Effector CD4-positive, alpha-beta T cell (primary cell): ENCODE measurements around the gene F13B.
"Not testable (repeated sequence)": the region's sequence is repeated elsewhere in the genome, so short reads cannot be mapped to it uniquely, and the experiment has no call there.

Source experiments
- DNase-seq: peaks from one replicate; pipeline ENCODE4 v3.0.0-alpha.2; 2020

Gene F13B

DNA sequence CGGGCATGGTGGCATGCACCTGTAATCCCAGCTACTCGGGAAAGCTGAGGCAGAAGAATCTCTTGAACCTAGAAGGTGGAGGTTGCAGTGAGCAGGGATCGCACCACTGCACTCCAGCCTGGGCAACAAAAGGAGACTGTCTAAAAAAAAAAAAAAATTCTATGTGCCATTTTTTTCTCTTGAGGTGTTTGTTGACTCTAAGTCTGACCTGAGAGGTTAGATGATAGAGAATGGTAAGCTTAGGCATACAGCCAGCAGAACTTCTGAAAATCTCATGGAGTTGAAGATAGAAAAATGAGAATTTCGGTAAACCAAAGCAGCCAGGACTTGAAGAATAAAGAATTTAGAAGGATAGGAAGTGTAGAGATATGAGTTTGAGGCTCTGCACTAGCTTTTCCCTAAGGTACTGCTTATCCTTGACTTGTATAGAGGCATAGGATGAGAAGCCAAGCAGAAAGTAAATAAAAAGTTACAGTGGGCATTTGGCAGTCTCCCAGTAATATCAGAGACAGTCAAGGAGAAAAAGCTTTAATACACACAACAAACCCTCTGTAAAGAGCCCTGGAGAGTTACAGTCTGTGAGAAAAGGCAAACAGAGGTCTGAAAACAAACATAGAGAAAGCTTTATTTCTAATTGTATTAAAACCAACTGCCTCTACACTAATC lies 24.3 kb downstream of the F13B start:
- no peak for DNase-seq

GRCh38 chr1:197041486-197042353 lies 25.3 kb downstream of the F13B start:
- no peak for DNase-seq

DNA sequence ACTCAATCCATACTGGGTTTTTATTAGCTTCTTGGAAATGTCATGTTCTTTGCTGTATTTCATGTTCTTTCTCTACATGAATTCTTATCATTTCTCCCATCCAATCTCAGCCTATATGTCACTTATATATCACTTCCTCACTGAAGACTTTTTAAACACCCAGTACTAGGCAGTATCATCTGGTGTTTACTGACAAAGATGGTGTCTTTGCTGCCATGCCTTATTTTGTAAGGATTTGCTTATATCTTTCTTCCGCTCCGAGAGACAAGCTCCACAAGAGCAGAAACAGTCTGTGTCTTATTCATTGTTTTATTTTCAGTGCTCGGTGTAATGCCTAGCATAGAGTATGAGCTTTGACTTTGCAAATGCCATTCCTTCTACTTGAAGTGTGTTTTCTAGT lies 30.2 kb downstream of the F13B start:
- DNase-seq, result no peak

DNA sequence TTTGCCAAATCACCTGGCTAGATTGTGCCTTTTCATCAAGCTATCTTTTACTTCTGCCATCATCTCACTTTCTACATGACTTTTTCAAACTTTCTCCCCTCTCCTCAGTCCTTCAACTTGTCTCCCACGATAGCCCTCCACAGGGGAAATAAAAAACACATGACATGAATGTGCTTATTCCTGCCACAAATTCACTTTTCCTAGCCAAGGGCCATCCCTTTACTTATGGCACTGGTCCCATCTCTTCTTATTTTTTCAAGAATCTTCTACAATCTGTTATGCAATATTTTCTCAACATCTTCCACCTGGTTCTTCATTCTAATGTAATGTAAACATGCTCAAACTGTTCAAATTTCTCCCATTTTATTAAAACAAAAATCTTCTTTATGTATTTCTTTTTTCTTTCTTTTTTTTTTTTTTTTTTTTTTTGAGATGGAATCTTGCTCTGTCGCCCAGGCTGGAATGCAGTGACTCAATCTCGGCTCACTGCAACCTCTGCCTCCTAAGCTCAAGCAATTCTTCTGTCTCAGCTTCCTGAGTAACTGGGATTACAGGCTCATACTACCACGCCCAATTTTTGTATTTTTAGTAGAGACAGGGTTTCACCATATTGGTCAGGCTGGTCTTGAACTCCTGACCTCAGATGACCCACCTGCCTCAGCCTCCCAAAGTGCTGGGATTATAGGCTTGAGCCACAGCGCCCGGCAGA lies 32.3 kb downstream of the F13B start:
- DNase-seq, result not testable (repeated sequence)

DNA sequence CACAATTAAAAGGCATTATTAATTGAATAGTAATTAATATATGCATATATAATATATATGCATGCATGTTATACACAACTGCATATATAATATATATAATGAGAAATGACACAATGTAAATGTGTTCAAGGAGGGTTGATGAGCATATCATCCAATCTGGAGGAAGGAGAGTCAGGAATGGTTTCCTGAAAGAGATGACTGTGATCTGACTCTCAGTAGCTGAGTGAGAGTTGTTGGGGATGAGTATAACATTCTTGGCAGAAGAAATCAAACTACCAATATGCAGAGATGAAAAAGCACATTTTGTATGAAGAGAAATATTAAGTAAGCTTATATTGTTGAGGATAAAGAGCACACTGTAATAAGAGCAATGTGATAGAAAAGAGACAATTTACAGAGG lies 37.3 kb downstream of the F13B start:
- no peak for DNase-seq

- no peak for DNase-seq
These were observed 39.7 kb downstream of the F13B start for GRCh38 chr1:197027359-197027758.

GRCh38 chr1:197024460-197024859 lies 42.6 kb downstream of the F13B start:
- no peak for DNase-seq

- no peak for DNase-seq
These were observed 45.3 kb downstream of the F13B start for GRCh38 chr1:197021716-197022115.

DNA sequence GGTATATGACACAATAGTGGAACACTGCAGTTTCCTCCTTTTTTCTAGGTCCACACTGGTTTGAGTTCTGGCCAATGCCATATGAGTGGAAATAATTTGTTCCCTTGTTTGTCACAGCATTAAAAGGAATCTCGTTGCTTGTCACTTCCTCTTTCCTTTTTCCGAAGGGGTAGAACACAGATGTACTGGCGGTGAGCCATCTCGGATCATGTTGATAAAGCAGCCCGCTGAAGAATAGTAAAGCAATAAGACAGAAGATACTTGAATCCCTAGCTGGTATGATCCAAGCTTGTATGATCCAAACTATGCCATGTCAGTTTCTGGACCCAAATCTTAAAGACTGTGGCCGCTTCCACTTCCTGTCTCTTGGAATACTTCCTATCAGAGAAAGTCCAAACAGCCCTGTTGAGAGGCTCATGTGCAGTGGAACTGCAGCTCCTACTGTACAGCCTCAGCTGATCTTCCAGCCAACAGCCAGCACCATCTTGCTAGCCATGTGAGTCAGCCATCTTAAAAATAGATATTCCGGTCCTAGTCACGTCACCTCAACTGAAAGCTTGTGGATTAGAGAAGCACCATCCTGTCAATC lies 49.4 kb downstream of the F13B start:
- no peak for DNase-seq

- no peak for DNase-seq
These were observed 50.3 kb downstream of the F13B start for GRCh38 chr1:197016751-197017150.

- no peak for DNase-seq
These were observed 53.8 kb downstream of the F13B start for GRCh38 chr1:197013234-197013633.

- no peak for DNase-seq
These were observed 55.4 kb downstream of the F13B start for GRCh38 chr1:197011614-197012013.

- no peak for DNase-seq
These were observed 58.2 kb downstream of the F13B start for GRCh38 chr1:197008861-197009260.

- no peak for DNase-seq
These were observed 63.9 kb downstream of the F13B start for GRCh38 chr1:197003132-197003531.

DNA sequence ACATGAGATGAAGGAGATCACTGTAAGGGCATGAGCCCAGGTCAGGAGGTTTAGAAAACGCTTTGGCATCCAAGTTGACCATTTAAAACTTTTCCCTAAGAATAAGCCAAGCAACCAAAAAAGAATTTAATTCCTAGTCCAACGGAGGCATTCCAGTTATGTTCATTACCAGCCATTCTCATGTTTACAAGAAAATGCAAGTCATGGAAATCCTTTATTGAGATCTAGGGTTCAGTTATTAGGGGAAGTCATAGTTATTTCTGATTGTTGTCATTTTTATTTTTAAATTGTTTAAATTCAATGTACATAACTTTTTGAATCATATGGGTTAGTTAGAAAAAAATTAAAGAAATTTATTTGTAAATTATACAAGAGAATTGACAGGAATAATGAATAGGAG lies 65.2 kb downstream of the F13B start:
- no peak for DNase-seq

DNA sequence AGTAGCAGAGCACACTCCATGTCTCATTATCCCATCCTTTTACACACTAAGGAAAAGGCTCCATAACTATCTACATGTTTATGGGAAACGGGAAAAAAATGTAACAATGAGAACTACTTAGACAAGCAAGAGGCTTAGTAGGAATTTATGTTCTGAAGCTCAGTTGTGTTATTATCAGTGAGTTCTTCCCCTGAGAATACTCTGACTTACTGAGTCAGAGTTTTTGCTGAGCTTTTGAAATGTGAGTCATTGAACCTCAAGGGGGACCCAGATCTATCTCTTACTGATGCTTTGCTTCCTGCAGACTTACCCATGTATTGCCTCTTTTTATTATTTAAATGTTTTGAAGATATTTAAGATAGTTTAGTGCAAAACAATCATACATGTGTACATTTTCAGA lies 69.6 kb downstream of the F13B start:
- DNase-seq, result no peak

DNA sequence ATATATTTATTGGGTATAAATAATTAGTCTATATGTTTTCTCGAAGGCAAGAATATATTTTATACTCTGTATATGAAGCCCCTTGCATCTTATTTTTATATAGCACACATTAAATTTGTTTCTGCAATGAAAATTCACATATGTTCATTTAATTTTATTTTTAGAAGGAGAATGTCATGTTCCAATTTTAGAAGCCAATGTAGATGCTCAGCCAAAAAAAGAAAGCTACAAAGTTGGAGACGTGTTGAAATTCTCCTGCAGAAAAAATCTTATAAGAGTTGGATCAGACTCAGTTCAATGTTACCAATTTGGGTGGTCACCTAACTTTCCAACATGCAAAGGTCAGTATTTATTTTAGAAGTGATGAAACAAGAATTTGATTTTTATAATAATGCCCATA lies 73.1 kb downstream of the F13B start:
- DNase-seq, result no peak

DNA sequence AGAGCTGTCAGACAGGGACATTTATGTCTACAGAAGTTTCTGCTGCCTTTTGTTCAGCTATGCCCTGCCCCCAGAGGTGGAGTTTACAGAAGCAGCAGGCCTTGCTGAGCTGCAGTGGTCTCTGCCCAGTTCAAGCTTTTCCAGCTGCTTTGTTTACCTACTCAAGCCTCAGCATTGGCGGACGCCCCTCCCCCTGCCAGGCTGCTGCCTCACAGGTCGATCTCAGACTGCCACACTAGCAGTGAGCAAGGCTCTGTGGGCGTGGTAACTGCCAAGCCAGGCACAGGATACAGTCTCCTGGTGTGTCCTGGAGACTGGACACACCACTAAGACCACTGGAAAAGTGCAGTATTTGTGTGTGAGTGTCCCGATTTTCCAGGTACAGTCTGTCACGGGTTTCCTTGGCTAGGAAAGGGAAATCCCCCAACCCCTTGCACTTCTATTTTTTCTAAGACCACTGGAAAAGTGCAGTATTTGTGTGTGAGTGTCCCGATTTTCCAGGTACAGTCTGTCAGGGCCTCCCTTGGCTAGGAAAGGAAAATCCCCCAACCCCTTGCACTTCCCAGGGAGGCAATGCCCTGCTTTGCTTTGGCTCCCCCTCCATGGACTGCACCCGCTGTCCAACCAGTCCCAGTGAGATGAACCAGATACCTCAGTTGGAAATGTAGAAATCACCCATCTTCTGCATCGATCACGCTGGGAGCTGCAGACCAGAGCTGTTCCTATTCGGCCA lies 75.0 kb downstream of the F13B start:
- DNase-seq, result not testable (repeated sequence)
